ENCODE measurements around the gene HIBCH. TPM values are rescaled to one million over a fixed set of nuclear protein-coding genes. Genes with fewer than 3 reads are reported as not detected.

HIBCH gene
- total and polyA plus RNA-seq, 3 donors from 2014 or later, result 44.1 to 67.0 (median 46.1) TPM

DNA sequence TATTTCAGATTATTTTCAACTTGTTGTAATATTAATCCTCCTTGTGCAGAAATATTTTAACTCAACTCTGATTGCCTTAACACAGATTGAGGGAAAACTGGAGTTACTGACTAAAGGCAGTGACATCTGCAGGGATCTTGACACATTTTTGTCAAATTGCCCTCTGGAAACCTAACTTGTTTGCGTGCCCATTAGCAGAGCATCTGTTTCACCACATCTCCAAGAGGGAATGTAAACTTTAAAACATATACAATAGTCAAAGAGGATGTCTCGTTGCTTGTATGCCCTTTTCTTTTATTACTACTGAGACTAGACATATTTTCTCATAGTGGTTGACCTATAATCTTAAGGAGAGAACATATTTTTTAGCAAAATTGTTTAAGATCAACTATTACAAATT, 38.0 kb upstream of the HIBCH start:
- no peaks in the 10 kb centered on the region for H3K9me3 ChIP-seq
- H3K36me3 ChIP-seq (ENCODE audit: low read depth, missing control alignments), result no peaks in the 10 kb centered on the region
- H3K4me1 ChIP-seq, result no peaks in the 10 kb centered on the region
- 56 to 97% methylated on average over 2 of the region's 2 CpGs for WGBS, 2 donors
- no peak overlapping the region for H3K27ac ChIP-seq
- no peaks in the 10 kb centered on the region for H3K27me3 ChIP-seq
- DNase-seq, result no peak
- TF ChIP-seq CTCF (IDR thresholded peaks at IDR 0.05) (no peak), POLR2A (IDR thresholded peaks at IDR 0.05) (no peak)
- H3K4me3 ChIP-seq, result no peak overlapping the region
- intact Hi-C loops (cut with DNase I; ENCODE audit: low total_unique reads), result no loop called here

DNA sequence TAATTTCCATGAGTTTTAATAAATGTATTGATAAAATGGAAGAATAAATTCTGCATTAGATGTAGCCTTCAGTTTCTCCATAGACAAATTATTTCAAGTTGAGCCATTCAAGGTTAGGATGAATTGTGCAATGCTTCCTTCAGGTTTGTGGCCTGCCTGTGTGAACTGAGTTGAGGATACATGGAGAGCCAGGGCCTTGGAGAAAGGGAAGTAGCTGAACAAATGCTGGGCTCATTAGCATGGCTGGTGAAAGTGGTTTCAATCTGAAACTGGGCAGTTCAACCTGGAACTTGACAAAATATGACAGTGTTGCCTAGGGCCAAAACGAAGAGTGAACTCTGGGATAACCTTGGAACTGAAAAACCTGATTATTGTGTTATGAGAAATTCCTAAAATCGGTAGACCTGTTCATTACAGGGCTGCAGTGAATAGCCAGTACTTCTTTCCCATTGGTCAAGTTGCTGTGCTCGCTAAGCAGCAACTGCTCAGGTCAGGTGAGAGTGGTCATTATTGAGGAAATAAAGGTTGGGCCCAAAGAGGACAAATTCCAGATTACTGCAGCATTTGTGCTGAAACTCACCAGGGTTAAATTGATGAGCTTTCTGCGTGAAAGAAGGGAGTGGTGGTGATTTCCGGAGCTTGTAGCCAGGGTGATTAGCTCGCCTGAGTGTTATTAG, 36.5 kb upstream of the HIBCH start:
- Histone ChIP-seq H3K9me3 (no peaks in the 10 kb centered on the region), H3K27me3 (no peaks in the 10 kb centered on the region), H3K27ac (no peak overlapping the region), H3K36me3 (ENCODE audit: low read depth, missing control alignments) (no peaks in the 10 kb centered on the region), H3K4me1 (no peaks in the 10 kb centered on the region), H3K4me3 (no peak overlapping the region)
- TF ChIP-seq CTCF (IDR thresholded peaks at IDR 0.05), result no peak
- TF ChIP-seq POLR2A (IDR thresholded peaks at IDR 0.05), result no peak
- DNase-seq, result no peak
- WGBS, 2 donors, result 64 to 70% methylated on average over 6 of the region's 6 CpGs
- intact Hi-C loops (cut with DNase I; ENCODE audit: low total_unique reads), result no loop called here

GRCh38 chr2:190354003-190354690, 34.5 kb upstream of the HIBCH start:
- H3K4me3 ChIP-seq, result no peak overlapping the region
- no peak for DNase-seq
- no peaks in the 10 kb centered on the region for H3K27me3 ChIP-seq
- peak overlapping the region in 1 of 2 donors; percentile 57 for H3K27ac ChIP-seq
- no peaks in the 10 kb centered on the region for H3K9me3 ChIP-seq
- intact Hi-C loops (cut with DNase I; ENCODE audit: low total_unique reads), result no loop called here
- no peaks in the 10 kb centered on the region for H3K4me1 ChIP-seq
- TF ChIP-seq POLR2A (IDR thresholded peaks at IDR 0.05) (no peak), CTCF (IDR thresholded peaks at IDR 0.05) (no peak)
- no peaks in the 10 kb centered on the region for H3K36me3 ChIP-seq (ENCODE audit: low read depth, missing control alignments)
- WGBS, 2 donors, result 64 to 69% methylated on average over 12 of the region's 12 CpGs

DNA sequence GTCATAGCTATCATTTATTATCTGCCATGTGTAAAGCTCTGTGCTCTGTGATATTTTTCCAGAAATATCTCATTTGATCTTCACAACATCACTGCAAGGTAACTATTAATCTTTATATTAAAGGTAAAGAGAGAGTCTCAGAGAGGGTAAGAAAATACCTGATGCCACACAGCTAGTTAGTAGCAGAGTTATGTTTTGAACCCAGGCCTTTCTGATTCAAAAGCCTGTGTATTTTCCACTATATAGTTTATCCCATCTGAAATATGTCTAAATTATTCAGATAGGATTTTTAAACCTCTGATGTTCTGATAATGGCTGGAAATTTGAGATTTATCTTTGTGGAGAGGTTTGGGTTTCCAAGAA, 33.9 kb upstream of the HIBCH start:
- no peaks in the 10 kb centered on the region for H3K27me3 ChIP-seq
- no peaks in the 10 kb centered on the region for H3K36me3 ChIP-seq (ENCODE audit: low read depth, missing control alignments)
- no peak for DNase-seq
- intact Hi-C loops (cut with DNase I; ENCODE audit: low total_unique reads), result no loop called here
- H3K27ac ChIP-seq, result peak overlapping the region in 1 of 2 donors; percentile 57
- no peaks in the 10 kb centered on the region for H3K4me1 ChIP-seq
- TF ChIP-seq CTCF (IDR thresholded peaks at IDR 0.05), result no peak
- no peak for TF ChIP-seq POLR2A (IDR thresholded peaks at IDR 0.05)
- no peak overlapping the region for H3K4me3 ChIP-seq
- no peaks in the 10 kb centered on the region for H3K9me3 ChIP-seq

Measured in testis (tissue), 3 donors.